DND-41 (cell line): ENCODE data around the gene PIK3AP1.
"Not testable (repeated sequence)": the region's sequence is repeated elsewhere in the genome, so short reads cannot be mapped to it uniquely, and the experiment has no call there.

ENCODE experiments used
- ATAC-seq: fragments of 200-7000 bp; cut with Tn5 transposase; 3 replicates; pipeline ENCODE4 v1.9.1; 2021; ENCODE audit warnings: low read depth; ENCODE audit not compliant: insufficient read depth
- DNase-seq: peaks from one replicate; pipeline ENCODE4 v3.0.0-alpha.2; 2020
- H2AFZ ChIP-seq: 2 replicates; pipeline ENCODE4 v1.6.0; 2012; ENCODE audit warnings: low read depth, low read length
- H3K27ac ChIP-seq: 2 replicates; pipeline ENCODE4 v1.5.1; 2012; ENCODE audit warnings: low read length, inconsistent platforms
- H3K27me3 ChIP-seq: fragments of 200-600 bp; sonication (generic); 2 replicates; pipeline ENCODE4 v1.6.0; 2012; ENCODE audit warnings: low read length, mild to moderate bottlenecking, inconsistent platforms; ENCODE audit not compliant: insufficient read depth, poor library complexity
- H3K36me3 ChIP-seq: 2 replicates; pipeline ENCODE4 v1.5.1; 2012; ENCODE audit warnings: low read length, inconsistent platforms; ENCODE audit not compliant: insufficient read depth
- H3K4me1 ChIP-seq: 2 replicates; pipeline ENCODE4 v1.5.1; 2012; ENCODE audit warnings: mild to moderate bottlenecking, low read length; ENCODE audit not compliant: insufficient read depth
- H3K4me2 ChIP-seq: 2 replicates; pipeline ENCODE4 v1.6.0; 2012; ENCODE audit warnings: mild to moderate bottlenecking, moderate library complexity, low read length, inconsistent platforms; ENCODE audit not compliant: insufficient read depth
- H3K4me3 ChIP-seq, 2 experiments: fragments of 200-600 bp in 1 of 2; shearing (Covaris generic) in 1 of 2; 2 replicates each; pipeline ENCODE4 v1.5.1; 2012 to 2016; ENCODE audit warnings: inconsistent platforms in 2 of 2, low read length in 2 of 2, mild to moderate bottlenecking in 2 of 2, low read depth in 1 of 2, moderate library complexity in 1 of 2
- H3K79me2 ChIP-seq: 2 replicates; pipeline ENCODE4 v1.6.0; 2012; ENCODE audit warnings: low read length, inconsistent platforms; ENCODE audit not compliant: insufficient read depth
- H3K9ac ChIP-seq: 2 replicates; pipeline ENCODE4 v1.6.0; 2012; ENCODE audit warnings: low read depth, mild to moderate bottlenecking, inconsistent platforms, low read length, moderate library complexity
- H3K9me3 ChIP-seq: 2 replicates; pipeline ENCODE4 v1.5.1; 2012; ENCODE audit warnings: low read length, moderate library complexity, mild to moderate bottlenecking, inconsistent platforms; ENCODE audit not compliant: insufficient read depth, severe bottlenecking
- H4K20me1 ChIP-seq: 2 replicates; pipeline ENCODE4 v1.6.0; 2012; ENCODE audit warnings: low read length; ENCODE audit not compliant: insufficient read depth
- CTCF ChIP-seq: IDR thresholded peaks from 2 replicates; pipeline ENCODE4 v1.5.1; 2012; ENCODE audit warnings: borderline replicate concordance, low read length, moderate library complexity, mild to moderate bottlenecking; ENCODE audit not compliant: poor library complexity, severe bottlenecking; ENCODE audit errors: extremely low read depth
- EZH2 ChIP-seq: IDR thresholded peaks from 3 replicates; pipeline ENCODE4 v1.6.1; 2012; ENCODE audit warnings: borderline replicate concordance, low read depth, mild to moderate bottlenecking, moderate library complexity, low read length, inconsistent platforms; ENCODE audit not compliant: severe bottlenecking

The PIK3AP1 gene

GRCh38 chr10:96700374-96701099 lies 19.8 kb downstream of the PIK3AP1 start:
- no peak overlapping the region for H3K4me2 ChIP-seq
- H3K27me3 ChIP-seq = no peaks in the 10 kb centered on the region
- H3K27ac ChIP-seq = no peak overlapping the region
- no peaks in the 10 kb centered on the region for H3K79me2 ChIP-seq
- peaks cover 3% of the 10 kb centered on the region; the same call in 1 of the 2 replicates for H3K4me1 ChIP-seq
- DNase-seq = no peak
- no peaks in the 10 kb centered on the region for H3K36me3 ChIP-seq
- H3K9me3 ChIP-seq = no peaks in the 10 kb centered on the region
- H2AFZ ChIP-seq = no peak overlapping the region
- no peak overlapping the region for H3K4me3 ChIP-seq
- H4K20me1 ChIP-seq = no peaks in the 10 kb centered on the region
- no peak overlapping the region for H3K9ac ChIP-seq
- no peak for ATAC-seq
- TF ChIP-seq EZH2 (no peak), CTCF (no peak)

DNA sequence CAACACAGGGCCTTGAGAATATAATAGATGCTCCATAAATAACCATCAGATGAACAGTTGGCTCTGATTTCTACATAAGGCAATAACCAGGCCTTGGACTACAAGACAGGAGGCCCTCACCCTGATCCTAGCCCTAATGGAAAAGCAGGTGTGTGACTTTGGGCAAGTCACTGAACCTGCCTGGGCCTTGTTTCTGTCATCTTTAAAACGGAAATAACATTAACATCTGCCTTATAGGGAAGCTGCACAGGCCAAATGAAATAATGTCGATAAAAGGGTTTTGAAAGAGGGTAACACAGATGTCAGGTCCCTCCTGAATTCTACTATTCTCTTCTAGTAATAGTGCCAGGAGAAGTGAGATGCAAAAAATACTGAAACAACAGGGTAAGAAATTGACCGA lies 20.7 kb downstream of the PIK3AP1 start:
- H3K9ac ChIP-seq = no peak overlapping the region
- H3K79me2 ChIP-seq = no peaks in the 10 kb centered on the region
- no peaks in the 10 kb centered on the region for H4K20me1 ChIP-seq
- DNase-seq = no peak
- H3K4me2 ChIP-seq = no peak overlapping the region
- no peaks in the 10 kb centered on the region for H3K36me3 ChIP-seq
- no peak overlapping the region for H3K4me3 ChIP-seq
- no peak overlapping the region for H3K27ac ChIP-seq
- no peaks in the 10 kb centered on the region for H3K27me3 ChIP-seq
- H2AFZ ChIP-seq = no peak overlapping the region
- H3K9me3 ChIP-seq = no peaks in the 10 kb centered on the region
- peaks cover 9% of the 10 kb centered on the region; the same call in 1 of the 2 replicates for H3K4me1 ChIP-seq
- TF ChIP-seq CTCF (no peak), EZH2 (no peak)
- ATAC-seq = no peak

GRCh38 chr10:96698305-96698704 lies 22.0 kb downstream of the PIK3AP1 start:
- not testable (repeated sequence) for H2AFZ ChIP-seq, H3K9me3 ChIP-seq, H3K4me2 ChIP-seq, H4K20me1 ChIP-seq, H3K4me3 ChIP-seq, ATAC-seq, H3K9ac ChIP-seq, H3K27me3 ChIP-seq, H3K79me2 ChIP-seq, H3K36me3 ChIP-seq, DNase-seq, H3K4me1 ChIP-seq, H3K27ac ChIP-seq

DNA sequence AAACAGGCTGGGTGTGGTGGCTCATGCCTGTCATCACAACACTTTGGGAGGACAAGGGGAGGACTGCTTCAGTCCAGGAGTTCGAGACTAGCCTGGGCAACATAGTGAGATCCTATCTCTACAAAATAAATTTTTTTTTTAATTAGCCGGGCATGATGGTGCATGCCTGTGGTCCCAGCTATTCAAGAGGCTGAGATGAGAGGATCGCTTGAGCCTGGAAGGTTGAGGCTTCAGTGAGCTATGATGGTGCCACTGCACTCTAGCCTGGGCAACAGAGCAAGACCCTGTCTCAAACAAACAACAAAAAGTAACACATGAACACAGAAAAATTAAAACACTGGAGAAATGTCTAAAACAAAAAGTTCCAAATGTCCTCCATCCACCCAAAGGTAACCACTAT lies 22.9 kb downstream of the PIK3AP1 start:
- no peak for DNase-seq

More for the DNA sequence above, 22.9 kb downstream of the PIK3AP1 start:
- peaks cover 5% of the 10 kb centered on the region for H3K27me3 ChIP-seq
- H2AFZ ChIP-seq = no peak overlapping the region
- TF ChIP-seq CTCF = no peak
- TF ChIP-seq EZH2 = no peak
- no peak overlapping the region for H3K9ac ChIP-seq
- no peaks in the 10 kb centered on the region for H4K20me1 ChIP-seq
- no peaks in the 10 kb centered on the region for H3K9me3 ChIP-seq
- H3K27ac ChIP-seq = no peak overlapping the region
- H3K79me2 ChIP-seq = no peaks in the 10 kb centered on the region
- H3K4me1 ChIP-seq = peaks cover 9% of the 10 kb centered on the region; the same call in 1 of the 2 replicates
- no peak overlapping the region for H3K4me2 ChIP-seq
- H3K36me3 ChIP-seq = no peaks in the 10 kb centered on the region
- ATAC-seq = no peak
- no peak overlapping the region for H3K4me3 ChIP-seq
